Neural cell (in vitro differentiated cells): ENCODE results near the gene NINL.

Experiments
- EP300 ChIP-seq: fragments of 450-650 bp; conservative IDR thresholded peaks from 2 replicates; pipeline ENCODE4 v1.6.1; 2014; ENCODE audit warnings: antibody characterized with exemption, mild to moderate bottlenecking, moderate library complexity; ENCODE audit not compliant: poor library complexity, severe bottlenecking
- EZH2 ChIP-seq: fragments of 200-600, 300-800 bp; shearing (Covaris generic), sonication (generic); IDR thresholded peaks from 2 replicates; pipeline ENCODE4 v1.6.1; 2014; ENCODE audit warnings: antibody characterized with exemption, low read length, borderline replicate concordance, mild to moderate bottlenecking; ENCODE audit not compliant: insufficient read depth, poor library complexity, severe bottlenecking
- MXI1 ChIP-seq: fragments of 450-650 bp; conservative IDR thresholded peaks from 2 replicates; pipeline ENCODE4 v1.6.1; 2014; ENCODE audit warnings: antibody characterized with exemption, mild to moderate bottlenecking; ENCODE audit not compliant: poor library complexity, severe bottlenecking
- POLR2AphosphoS5 ChIP-seq: IDR thresholded peaks from 2 replicates; pipeline ENCODE4 v1.6.1; 2012
- RAD21 ChIP-seq: fragments of 450-650 bp; conservative IDR thresholded peaks from 2 replicates; pipeline ENCODE4 v1.6.1; 2014; ENCODE audit warnings: antibody characterized with exemption, mild to moderate bottlenecking, moderate library complexity
- SMC3 ChIP-seq: fragments of 450-650 bp; conservative IDR thresholded peaks from 2 replicates; pipeline ENCODE4 v1.6.1; 2014; ENCODE audit warnings: antibody characterized with exemption, mild to moderate bottlenecking, moderate library complexity; ENCODE audit not compliant: poor library complexity
- TAF1 ChIP-seq: IDR thresholded peaks from 2 replicates; pipeline ENCODE4 v1.6.1; 2012; ENCODE audit warnings: low read depth
- TF ChIP-seq, protein P1 (sequence below): fragments of 450-650 bp; IDR thresholded peaks from 2 replicates; pipeline ENCODE4 v1.5.1; 2014; ENCODE audit warnings: antibody characterized with exemption, mild to moderate bottlenecking, moderate library complexity; ENCODE audit not compliant: poor library complexity, severe bottlenecking
- TF ChIP-seq, protein P2 (sequence below): IDR thresholded peaks from 2 replicates; pipeline ENCODE4 v1.6.1; 2012; ENCODE audit warnings: borderline replicate concordance

DNA sequence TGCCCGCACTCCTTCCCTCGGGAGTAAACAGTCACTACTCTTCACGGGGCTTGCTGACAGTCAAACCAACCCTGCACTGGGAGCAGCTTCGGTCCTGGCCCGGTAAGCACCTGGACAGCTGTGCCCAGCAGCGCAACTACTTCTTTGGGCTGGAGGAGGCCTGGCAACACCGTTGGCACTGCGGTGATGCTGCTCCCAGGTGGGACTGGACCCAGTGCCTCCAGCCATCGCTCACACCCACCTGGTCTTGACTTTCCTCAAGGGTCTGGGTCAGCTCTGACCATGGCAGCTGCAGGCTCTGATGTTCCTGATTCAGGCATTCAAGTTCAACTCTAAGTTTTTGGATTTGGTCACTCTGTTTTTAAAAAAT is 124.1 kb downstream of the NINL start:
- TF ChIP-seq EZH2 (no peak), MXI1 (no peak), RAD21 (no peak), EP300 (no peak), TAF1 (no peak), SMC3 (no peak), POLR2AphosphoS5 (no peak)
- TF ChIP-seq, protein P1, sequence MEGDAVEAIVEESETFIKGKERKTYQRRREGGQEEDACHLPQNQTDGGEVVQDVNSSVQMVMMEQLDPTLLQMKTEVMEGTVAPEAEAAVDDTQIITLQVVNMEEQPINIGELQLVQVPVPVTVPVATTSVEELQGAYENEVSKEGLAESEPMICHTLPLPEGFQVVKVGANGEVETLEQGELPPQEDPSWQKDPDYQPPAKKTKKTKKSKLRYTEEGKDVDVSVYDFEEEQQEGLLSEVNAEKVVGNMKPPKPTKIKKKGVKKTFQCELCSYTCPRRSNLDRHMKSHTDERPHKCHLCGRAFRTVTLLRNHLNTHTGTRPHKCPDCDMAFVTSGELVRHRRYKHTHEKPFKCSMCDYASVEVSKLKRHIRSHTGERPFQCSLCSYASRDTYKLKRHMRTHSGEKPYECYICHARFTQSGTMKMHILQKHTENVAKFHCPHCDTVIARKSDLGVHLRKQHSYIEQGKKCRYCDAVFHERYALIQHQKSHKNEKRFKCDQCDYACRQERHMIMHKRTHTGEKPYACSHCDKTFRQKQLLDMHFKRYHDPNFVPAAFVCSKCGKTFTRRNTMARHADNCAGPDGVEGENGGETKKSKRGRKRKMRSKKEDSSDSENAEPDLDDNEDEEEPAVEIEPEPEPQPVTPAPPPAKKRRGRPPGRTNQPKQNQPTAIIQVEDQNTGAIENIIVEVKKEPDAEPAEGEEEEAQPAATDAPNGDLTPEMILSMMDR, result no peak
- TF ChIP-seq, protein P2, sequence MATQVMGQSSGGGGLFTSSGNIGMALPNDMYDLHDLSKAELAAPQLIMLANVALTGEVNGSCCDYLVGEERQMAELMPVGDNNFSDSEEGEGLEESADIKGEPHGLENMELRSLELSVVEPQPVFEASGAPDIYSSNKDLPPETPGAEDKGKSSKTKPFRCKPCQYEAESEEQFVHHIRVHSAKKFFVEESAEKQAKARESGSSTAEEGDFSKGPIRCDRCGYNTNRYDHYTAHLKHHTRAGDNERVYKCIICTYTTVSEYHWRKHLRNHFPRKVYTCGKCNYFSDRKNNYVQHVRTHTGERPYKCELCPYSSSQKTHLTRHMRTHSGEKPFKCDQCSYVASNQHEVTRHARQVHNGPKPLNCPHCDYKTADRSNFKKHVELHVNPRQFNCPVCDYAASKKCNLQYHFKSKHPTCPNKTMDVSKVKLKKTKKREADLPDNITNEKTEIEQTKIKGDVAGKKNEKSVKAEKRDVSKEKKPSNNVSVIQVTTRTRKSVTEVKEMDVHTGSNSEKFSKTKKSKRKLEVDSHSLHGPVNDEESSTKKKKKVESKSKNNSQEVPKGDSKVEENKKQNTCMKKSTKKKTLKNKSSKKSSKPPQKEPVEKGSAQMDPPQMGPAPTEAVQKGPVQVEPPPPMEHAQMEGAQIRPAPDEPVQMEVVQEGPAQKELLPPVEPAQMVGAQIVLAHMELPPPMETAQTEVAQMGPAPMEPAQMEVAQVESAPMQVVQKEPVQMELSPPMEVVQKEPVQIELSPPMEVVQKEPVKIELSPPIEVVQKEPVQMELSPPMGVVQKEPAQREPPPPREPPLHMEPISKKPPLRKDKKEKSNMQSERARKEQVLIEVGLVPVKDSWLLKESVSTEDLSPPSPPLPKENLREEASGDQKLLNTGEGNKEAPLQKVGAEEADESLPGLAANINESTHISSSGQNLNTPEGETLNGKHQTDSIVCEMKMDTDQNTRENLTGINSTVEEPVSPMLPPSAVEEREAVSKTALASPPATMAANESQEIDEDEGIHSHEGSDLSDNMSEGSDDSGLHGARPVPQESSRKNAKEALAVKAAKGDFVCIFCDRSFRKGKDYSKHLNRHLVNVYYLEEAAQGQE, result no peak
